Measurements from ENCODE around the gene SAA4.

SAA4 gene

GRCh38 chr11:18254781-18255361 is 18.3 kb upstream of the SAA4 start:
- TF ChIP-seq CEBPB (IDR thresholded peaks at IDR 0.05): no peak
- TF ChIP-seq TAF1 (IDR thresholded peaks at IDR 0.05; ENCODE audit: low read depth): no peak
- no peak for TF ChIP-seq YY1 (IDR thresholded peaks at IDR 0.05; ENCODE audit: low read depth)
- no peak for TF ChIP-seq EGR1 (IDR thresholded peaks at IDR 0.05)
- TF ChIP-seq TCF12 (IDR thresholded peaks at IDR 0.05; ENCODE audit: low read depth): no peak
- no peak for TF ChIP-seq ZBTB7A (IDR thresholded peaks at IDR 0.05; ENCODE audit: low read depth)
- TF ChIP-seq CREB1 (IDR thresholded peaks at IDR 0.05; ENCODE audit: low read depth): no peak
- TF ChIP-seq RAD21 (IDR thresholded peaks at IDR 0.05; ENCODE audit: low read depth): no peak
- no peak for TF ChIP-seq FOXM1 (IDR thresholded peaks at IDR 0.05; ENCODE audit: borderline replicate concordance, low read depth)
- TF ChIP-seq, protein P1, sequence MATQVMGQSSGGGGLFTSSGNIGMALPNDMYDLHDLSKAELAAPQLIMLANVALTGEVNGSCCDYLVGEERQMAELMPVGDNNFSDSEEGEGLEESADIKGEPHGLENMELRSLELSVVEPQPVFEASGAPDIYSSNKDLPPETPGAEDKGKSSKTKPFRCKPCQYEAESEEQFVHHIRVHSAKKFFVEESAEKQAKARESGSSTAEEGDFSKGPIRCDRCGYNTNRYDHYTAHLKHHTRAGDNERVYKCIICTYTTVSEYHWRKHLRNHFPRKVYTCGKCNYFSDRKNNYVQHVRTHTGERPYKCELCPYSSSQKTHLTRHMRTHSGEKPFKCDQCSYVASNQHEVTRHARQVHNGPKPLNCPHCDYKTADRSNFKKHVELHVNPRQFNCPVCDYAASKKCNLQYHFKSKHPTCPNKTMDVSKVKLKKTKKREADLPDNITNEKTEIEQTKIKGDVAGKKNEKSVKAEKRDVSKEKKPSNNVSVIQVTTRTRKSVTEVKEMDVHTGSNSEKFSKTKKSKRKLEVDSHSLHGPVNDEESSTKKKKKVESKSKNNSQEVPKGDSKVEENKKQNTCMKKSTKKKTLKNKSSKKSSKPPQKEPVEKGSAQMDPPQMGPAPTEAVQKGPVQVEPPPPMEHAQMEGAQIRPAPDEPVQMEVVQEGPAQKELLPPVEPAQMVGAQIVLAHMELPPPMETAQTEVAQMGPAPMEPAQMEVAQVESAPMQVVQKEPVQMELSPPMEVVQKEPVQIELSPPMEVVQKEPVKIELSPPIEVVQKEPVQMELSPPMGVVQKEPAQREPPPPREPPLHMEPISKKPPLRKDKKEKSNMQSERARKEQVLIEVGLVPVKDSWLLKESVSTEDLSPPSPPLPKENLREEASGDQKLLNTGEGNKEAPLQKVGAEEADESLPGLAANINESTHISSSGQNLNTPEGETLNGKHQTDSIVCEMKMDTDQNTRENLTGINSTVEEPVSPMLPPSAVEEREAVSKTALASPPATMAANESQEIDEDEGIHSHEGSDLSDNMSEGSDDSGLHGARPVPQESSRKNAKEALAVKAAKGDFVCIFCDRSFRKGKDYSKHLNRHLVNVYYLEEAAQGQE (IDR thresholded peaks at IDR 0.05; ENCODE audit: low read depth): no peak
- no peak for TF ChIP-seq EP300 (IDR thresholded peaks at IDR 0.05; ENCODE audit: borderline replicate concordance)
- TF ChIP-seq USF1 (IDR thresholded peaks at IDR 0.05): no peak
- TF ChIP-seq TEAD4 (IDR thresholded peaks at IDR 0.05): no peak

DNA sequence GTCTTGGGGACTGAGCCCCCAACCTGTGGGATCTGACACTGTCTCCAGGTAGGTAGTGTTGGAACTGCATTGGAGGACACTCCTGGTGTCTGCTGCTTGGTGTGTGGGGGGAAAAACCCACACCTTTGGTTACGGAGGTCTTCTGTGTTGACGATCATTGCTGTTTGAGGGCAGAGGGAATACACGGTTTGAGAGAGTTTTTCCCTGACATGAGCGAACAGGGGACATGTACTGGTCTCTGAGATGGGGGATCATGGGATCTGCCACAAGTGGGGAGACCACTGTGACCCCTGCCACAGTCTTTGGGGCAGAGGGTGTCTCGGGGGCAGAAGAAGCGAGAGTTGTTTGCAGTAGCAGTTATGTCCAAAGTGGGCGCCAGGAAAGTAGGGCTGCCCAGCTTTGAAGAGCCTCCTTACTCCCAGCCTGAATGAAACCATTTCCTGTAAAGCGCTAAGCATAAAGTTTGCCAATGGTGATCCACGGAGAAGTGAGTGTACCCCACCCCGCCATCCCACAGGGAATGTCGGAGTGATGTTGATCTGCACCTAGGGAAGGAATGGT is 17.3 kb upstream of the SAA4 start:
- TF ChIP-seq NFIC (IDR thresholded peaks at IDR 0.05) (no peak), TEAD4 (IDR thresholded peaks at IDR 0.05) (no peak), FOXM1 (IDR thresholded peaks at IDR 0.05; ENCODE audit: borderline replicate concordance, low read depth) (no peak), EP300 (IDR thresholded peaks at IDR 0.05; ENCODE audit: borderline replicate concordance) (no peak), EGR1 (IDR thresholded peaks at IDR 0.05) (no peak), CREB1 (IDR thresholded peaks at IDR 0.05; ENCODE audit: low read depth) (no peak), RAD21 (IDR thresholded peaks at IDR 0.05; ENCODE audit: low read depth) (no peak), CEBPB (IDR thresholded peaks at IDR 0.05) (no peak), TCF12 (IDR thresholded peaks at IDR 0.05; ENCODE audit: low read depth) (no peak), USF1 (IDR thresholded peaks at IDR 0.05) (no peak), TAF1 (IDR thresholded peaks at IDR 0.05; ENCODE audit: low read depth) (no peak), YY1 (IDR thresholded peaks at IDR 0.05; ENCODE audit: low read depth) (no peak), ZBTB7A (IDR thresholded peaks at IDR 0.05; ENCODE audit: low read depth) (no peak)
- TF ChIP-seq, protein P2, sequence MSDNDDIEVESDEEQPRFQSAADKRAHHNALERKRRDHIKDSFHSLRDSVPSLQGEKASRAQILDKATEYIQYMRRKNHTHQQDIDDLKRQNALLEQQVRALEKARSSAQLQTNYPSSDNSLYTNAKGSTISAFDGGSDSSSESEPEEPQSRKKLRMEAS (IDR thresholded peaks at IDR 0.05): no peak
- TF ChIP-seq, protein P1 (IDR thresholded peaks at IDR 0.05; ENCODE audit: low read depth): no peak

DNA sequence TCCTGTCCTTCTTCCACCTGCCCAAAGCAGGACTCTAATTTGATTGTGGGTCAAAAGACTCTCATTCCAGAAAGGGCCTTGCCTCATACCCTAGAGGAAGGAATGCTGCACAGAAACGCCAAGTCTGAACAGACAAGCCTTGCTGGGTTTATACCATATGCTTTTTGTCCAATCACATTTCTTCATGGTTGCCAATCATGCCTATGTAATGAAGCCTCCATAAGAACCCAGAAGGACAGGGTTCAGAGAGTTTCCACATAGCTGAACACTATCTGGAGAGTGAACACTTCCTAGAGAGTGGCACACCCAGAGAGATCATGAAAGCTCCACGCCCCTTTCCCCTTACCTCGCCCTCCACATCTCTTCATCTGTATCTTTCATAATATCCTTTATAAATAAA is 16.6 kb upstream of the SAA4 start:
- TF ChIP-seq TCF12 (IDR thresholded peaks at IDR 0.05; ENCODE audit: low read depth) (no peak), USF1 (IDR thresholded peaks at IDR 0.05) (no peak), CEBPB (IDR thresholded peaks at IDR 0.05) (no peak), TEAD4 (IDR thresholded peaks at IDR 0.05) (peak; percentile 51; the same call in 1 of the 2 replicates), EP300 (IDR thresholded peaks at IDR 0.05; ENCODE audit: borderline replicate concordance) (no peak), FOXM1 (IDR thresholded peaks at IDR 0.05; ENCODE audit: borderline replicate concordance, low read depth) (no peak), EGR1 (IDR thresholded peaks at IDR 0.05) (no peak), TAF1 (IDR thresholded peaks at IDR 0.05; ENCODE audit: low read depth) (no peak)

GRCh38 chr11:18248561-18248960 is 12.0 kb upstream of the SAA4 start, which contains the start of gene SAA2:
Gene SAA2 (minus strand): TSS chr11:18248668. CDS start chr11:18248011, 657 bp downstream.
- TF ChIP-seq YY1 (IDR thresholded peaks at IDR 0.05; ENCODE audit: low read depth): no peak
- TF ChIP-seq TEAD4 (IDR thresholded peaks at IDR 0.05): no peak
- TF ChIP-seq EGR1 (IDR thresholded peaks at IDR 0.05): no peak
- no peak for TF ChIP-seq TCF12 (IDR thresholded peaks at IDR 0.05; ENCODE audit: low read depth)
- TF ChIP-seq, protein P1 (IDR thresholded peaks at IDR 0.05; ENCODE audit: low read depth): no peak
- TF ChIP-seq ZBTB7A (IDR thresholded peaks at IDR 0.05; ENCODE audit: low read depth): no peak
- TF ChIP-seq CEBPB (IDR thresholded peaks at IDR 0.05): no peak
- TF ChIP-seq FOXM1 (IDR thresholded peaks at IDR 0.05; ENCODE audit: borderline replicate concordance, low read depth): no peak
- no peak for TF ChIP-seq NFIC (IDR thresholded peaks at IDR 0.05)
- TF ChIP-seq, protein P2 (IDR thresholded peaks at IDR 0.05): no peak
- TF ChIP-seq CREB1 (IDR thresholded peaks at IDR 0.05; ENCODE audit: low read depth): no peak
- no peak for TF ChIP-seq EP300 (IDR thresholded peaks at IDR 0.05; ENCODE audit: borderline replicate concordance)
- no peak for TF ChIP-seq TAF1 (IDR thresholded peaks at IDR 0.05; ENCODE audit: low read depth)
- TF ChIP-seq USF1 (IDR thresholded peaks at IDR 0.05): no peak
- TF ChIP-seq RAD21 (IDR thresholded peaks at IDR 0.05; ENCODE audit: low read depth): no peak
